HCT116 (cell line): ENCODE data around the gene JDP2.

Source experiments
- EZH2 ChIP-seq: fragments of 200-600 bp; sonication (generic); IDR thresholded peaks from 2 replicates; pipeline ENCODE4 v1.6.1; 2017; ENCODE audit warnings: antibody characterized with exemption, mixed run types
- SP1 ChIP-seq: IDR thresholded peaks from 2 replicates; pipeline ENCODE4 v1.6.1; 2012; ENCODE audit warnings: low read depth
- TCF7L2 ChIP-seq: IDR thresholded peaks from 2 replicates; pipeline ENCODE4 v1.7.0; 2011; ENCODE audit warnings: borderline replicate concordance, inconsistent platforms; ENCODE audit not compliant: insufficient read depth, insufficient read length; ENCODE audit errors: extremely low read depth
- TF ChIP-seq, protein P1 (sequence below), 3 experiments: fragments of 200-600 bp in 1 of 3; sonication (generic) in 1 of 3; IDR thresholded peaks in 2 of 3; conservative IDR thresholded peaks in 1 of 3; 2 replicates each; pipeline ENCODE4 v1.5.1; 2012 to 2017; ENCODE audit warnings: low read depth in 2 of 3, low read length in 2 of 3, antibody characterized with exemption in 1 of 3, borderline replicate concordance in 1 of 3, control low read depth in 1 of 3, mild to moderate bottlenecking in 1 of 3, mixed read lengths in 1 of 3, mixed run types in 1 of 3, moderate library complexity in 1 of 3; ENCODE audit not compliant: insufficient read depth in 1 of 3
- TF ChIP-seq, protein P2 (sequence below): IDR thresholded peaks from 2 replicates; pipeline ENCODE4 v1.6.1; 2011; ENCODE audit warnings: mild to moderate bottlenecking, low read length, moderate library complexity; ENCODE audit not compliant: insufficient replicate concordance; ENCODE audit errors: extremely low read depth

DNA sequence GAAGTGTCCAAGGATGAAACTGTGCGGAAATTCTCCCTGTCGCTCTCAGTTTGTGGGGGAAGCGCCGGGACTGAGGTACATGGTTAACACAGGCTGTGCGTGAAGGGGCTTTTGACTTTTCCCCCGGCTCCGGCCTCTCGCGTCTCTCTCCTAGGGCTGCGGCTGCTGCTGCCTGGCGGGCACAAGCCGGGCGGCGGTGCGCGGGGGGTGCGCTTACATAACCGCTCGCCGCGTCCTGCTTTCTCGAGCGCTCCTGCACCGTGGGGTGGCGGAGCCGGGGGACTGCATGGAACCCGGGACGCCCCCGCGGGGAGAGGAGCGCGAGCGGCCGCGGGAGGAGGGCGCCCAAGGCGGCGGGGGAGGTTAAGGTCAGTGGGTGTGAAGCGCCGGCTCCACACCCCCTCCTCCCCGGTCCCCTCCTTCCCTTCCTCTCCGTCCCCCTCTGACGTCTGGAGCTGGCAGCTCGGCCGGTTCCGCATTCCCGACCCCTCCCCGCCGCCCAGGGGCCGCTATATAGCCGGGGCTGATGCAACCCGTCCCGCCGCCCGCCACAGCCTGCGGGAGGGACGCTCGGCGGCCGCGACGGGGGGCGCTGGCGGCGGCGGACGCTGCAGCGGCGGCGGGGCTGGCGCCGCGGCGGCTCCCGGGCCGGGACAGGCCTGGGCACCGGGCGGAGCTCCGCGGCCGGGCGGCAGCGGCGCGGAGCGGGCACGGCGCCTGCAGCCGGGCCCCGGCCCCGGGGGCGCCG is at the start of gene JDP2:
- TF ChIP-seq, protein P1, sequence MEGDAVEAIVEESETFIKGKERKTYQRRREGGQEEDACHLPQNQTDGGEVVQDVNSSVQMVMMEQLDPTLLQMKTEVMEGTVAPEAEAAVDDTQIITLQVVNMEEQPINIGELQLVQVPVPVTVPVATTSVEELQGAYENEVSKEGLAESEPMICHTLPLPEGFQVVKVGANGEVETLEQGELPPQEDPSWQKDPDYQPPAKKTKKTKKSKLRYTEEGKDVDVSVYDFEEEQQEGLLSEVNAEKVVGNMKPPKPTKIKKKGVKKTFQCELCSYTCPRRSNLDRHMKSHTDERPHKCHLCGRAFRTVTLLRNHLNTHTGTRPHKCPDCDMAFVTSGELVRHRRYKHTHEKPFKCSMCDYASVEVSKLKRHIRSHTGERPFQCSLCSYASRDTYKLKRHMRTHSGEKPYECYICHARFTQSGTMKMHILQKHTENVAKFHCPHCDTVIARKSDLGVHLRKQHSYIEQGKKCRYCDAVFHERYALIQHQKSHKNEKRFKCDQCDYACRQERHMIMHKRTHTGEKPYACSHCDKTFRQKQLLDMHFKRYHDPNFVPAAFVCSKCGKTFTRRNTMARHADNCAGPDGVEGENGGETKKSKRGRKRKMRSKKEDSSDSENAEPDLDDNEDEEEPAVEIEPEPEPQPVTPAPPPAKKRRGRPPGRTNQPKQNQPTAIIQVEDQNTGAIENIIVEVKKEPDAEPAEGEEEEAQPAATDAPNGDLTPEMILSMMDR (IDR thresholded peaks at IDR 0.05 in 2 of 3, conservative IDR thresholded peaks at IDR 0.05 in 1 of 3; ENCODE audit: borderline replicate concordance in 1 of 3, insufficient read depth in 1 of 3, low read depth in 2 of 3, low read length in 2 of 3): no peak
- TF ChIP-seq, protein P2, sequence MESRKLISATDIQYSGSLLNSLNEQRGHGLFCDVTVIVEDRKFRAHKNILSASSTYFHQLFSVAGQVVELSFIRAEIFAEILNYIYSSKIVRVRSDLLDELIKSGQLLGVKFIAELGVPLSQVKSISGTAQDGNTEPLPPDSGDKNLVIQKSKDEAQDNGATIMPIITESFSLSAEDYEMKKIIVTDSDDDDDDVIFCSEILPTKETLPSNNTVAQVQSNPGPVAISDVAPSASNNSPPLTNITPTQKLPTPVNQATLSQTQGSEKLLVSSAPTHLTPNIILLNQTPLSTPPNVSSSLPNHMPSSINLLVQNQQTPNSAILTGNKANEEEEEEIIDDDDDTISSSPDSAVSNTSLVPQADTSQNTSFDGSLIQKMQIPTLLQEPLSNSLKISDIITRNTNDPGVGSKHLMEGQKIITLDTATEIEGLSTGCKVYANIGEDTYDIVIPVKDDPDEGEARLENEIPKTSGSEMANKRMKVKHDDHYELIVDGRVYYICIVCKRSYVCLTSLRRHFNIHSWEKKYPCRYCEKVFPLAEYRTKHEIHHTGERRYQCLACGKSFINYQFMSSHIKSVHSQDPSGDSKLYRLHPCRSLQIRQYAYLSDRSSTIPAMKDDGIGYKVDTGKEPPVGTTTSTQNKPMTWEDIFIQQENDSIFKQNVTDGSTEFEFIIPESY: no peak
- TF ChIP-seq SP1 (no peak), EZH2 (no peak), TCF7L2 (peak; percentile 17)
